H1 (cell line): ENCODE results near the gene AHSG. TPM values are rescaled to one million over a fixed set of nuclear protein-coding genes. Genes with fewer than 3 reads are reported as not detected.

Experiments
- CTCF ChIA-PET: fragments of 300-600 bp; sonication (Branson Sonifier 250); formaldehyde crosslinking; loops from one replicate; lab custom pipeline; 2021; ENCODE audit not compliant: partially characterized antibody; lab: Charles Lee
- POLR2A ChIA-PET: fragments of 300-600 bp; sonication (Branson Sonifier 250); formaldehyde crosslinking; loops from one replicate; lab custom pipeline; 2021; ENCODE audit warnings: inconsistent platforms; ENCODE audit not compliant: partially characterized antibody; lab: Charles Lee
- DNase-seq, 2 experiments: peaks; one replicate each; pipeline versions ENCODE4 v3.0.0 to v3.0.0-alpha.2; 2010 to 2022; ENCODE audit warnings: low spot score in 2 of 2, low read depth in 1 of 2, mixed read lengths in 1 of 2
- FAIRE-seq: peaks from 2 replicates; lab custom pipeline; 2011; peaks lifted over from hg19 to GRCh38; lab: Jason Lieb, UNC
- H2AFZ ChIP-seq: 2 replicates; pipeline ENCODE4 v1.8.1; 2012; ENCODE audit warnings: low read length, inconsistent platforms
- H2AK5ac ChIP-seq: 2 replicates; pipeline ENCODE4 v1.6.1; 2013; ENCODE audit warnings: low read depth, low read length
- H2BK120ac ChIP-seq: replicated peaks from 2 replicates; pipeline ENCODE3; 2013; ENCODE audit warnings: low read depth, low read length, inconsistent platforms
- H2BK12ac ChIP-seq: 2 replicates; pipeline ENCODE4 v1.6.1; 2013; ENCODE audit warnings: low read depth, low read length
- H2BK15ac ChIP-seq: 2 replicates; pipeline ENCODE4 v1.6.1; 2013; ENCODE audit warnings: low read length
- H2BK20ac ChIP-seq: 2 replicates; pipeline ENCODE4 v1.6.1; 2013; ENCODE audit warnings: low read length
- H2BK5ac ChIP-seq: 2 replicates; pipeline ENCODE4 v1.6.1; 2013; ENCODE audit warnings: low read depth, low read length
- H3K14ac ChIP-seq: 2 replicates; pipeline ENCODE4 v1.6.1; 2013; ENCODE audit warnings: inconsistent platforms; ENCODE audit not compliant: insufficient read length
- H3K18ac ChIP-seq: 2 replicates; pipeline ENCODE4 v1.6.1; 2013; ENCODE audit warnings: low read length; ENCODE audit errors: extremely low read depth
- H3K23ac ChIP-seq: 2 replicates; pipeline ENCODE4 v1.6.1; 2013; ENCODE audit warnings: inconsistent platforms; ENCODE audit not compliant: insufficient read length
- H3K23me2 ChIP-seq: 2 replicates; pipeline ENCODE4 v1.6.1; 2013; ENCODE audit warnings: low read depth, low read length
- H3K27ac ChIP-seq: 2 replicates; pipeline ENCODE4 v1.6.1; 2011; ENCODE audit warnings: low read depth, low read length, inconsistent platforms
- H3K27me3 ChIP-seq, 4 experiments: replicated peaks in 1 of 4; 1 replicate in 1 of 4; 2 replicates in 3 of 4; pipeline versions ENCODE4 v1.6.1 to v1.8.1; 2011 to 2013; ENCODE audit warnings: low read length in 3 of 4, mild to moderate bottlenecking in 3 of 4, inconsistent platforms in 2 of 4, mixed read lengths in 2 of 4, moderate library complexity in 1 of 4; ENCODE audit not compliant: control insufficient read depth in 3 of 4, insufficient read depth in 3 of 4; ENCODE audit errors: extremely low read depth in 1 of 4
- H3K36me3 ChIP-seq, 4 experiments: 2 replicates each; pipeline versions ENCODE4 v1.6.1 to v1.8.1; 2011 to 2013; ENCODE audit warnings: mild to moderate bottlenecking in 4 of 4, low read length in 3 of 4, moderate library complexity in 2 of 4, control low read depth in 1 of 4, inconsistent platforms in 1 of 4; ENCODE audit not compliant: insufficient read depth in 4 of 4, control insufficient read depth in 2 of 4
- H3K4ac ChIP-seq: replicated peaks from 2 replicates; pipeline ENCODE3; 2013; ENCODE audit warnings: low read length, low read depth, mixed read lengths, inconsistent platforms; ENCODE audit not compliant: insufficient read length
- H3K4me1 ChIP-seq, 4 experiments: replicated peaks in 1 of 4; 1 replicate in 1 of 4; 2 replicates in 3 of 4; pipeline versions ENCODE4 v1.6.1 to v1.8.1; 2011 to 2013; ENCODE audit warnings: low read length in 3 of 4, inconsistent platforms in 2 of 4, mixed read lengths in 1 of 4; ENCODE audit not compliant: insufficient read depth in 4 of 4, control insufficient read depth in 3 of 4
- H3K4me2 ChIP-seq, 2 experiments: 2 replicates each; pipeline versions ENCODE4 v1.6.1 to v1.8.1; 2011 to 2013; ENCODE audit warnings: low read depth in 2 of 2, low read length in 2 of 2, control low read depth in 1 of 2, inconsistent platforms in 1 of 2, mild to moderate bottlenecking in 1 of 2; ENCODE audit not compliant: insufficient read depth in 1 of 2
- H3K4me3 ChIP-seq, 4 experiments: fragments of 200-600, 300-600 bp in 1 of 4; sonication (generic), shearing (Covaris generic), sonication (Bioruptor Twin) in 1 of 4; 2 replicates each; pipeline versions ENCODE4 v1.5.1 to v1.8.1; 2011 to 2016; ENCODE audit warnings: low read length in 4 of 4, low read depth in 3 of 4, control low read depth in 2 of 4, inconsistent platforms in 2 of 4, mild to moderate bottlenecking in 2 of 4, mixed read lengths in 1 of 4, moderate library complexity in 1 of 4; ENCODE audit not compliant: insufficient read depth in 2 of 4; ENCODE audit errors: extremely low read depth in 1 of 4
- H3K56ac ChIP-seq: replicated peaks from 2 replicates; pipeline ENCODE3; 2013; ENCODE audit warnings: low read depth, mild to moderate bottlenecking, mixed read lengths, low read length, inconsistent platforms; ENCODE audit not compliant: insufficient read length
- H3K79me1 ChIP-seq: 2 replicates; pipeline ENCODE4 v1.6.1; 2013; ENCODE audit warnings: low read depth, low read length, control low read depth
- H3K79me2 ChIP-seq, 2 experiments: 2 replicates each; pipeline versions ENCODE4 v1.6.1 to v1.8.1; 2012 to 2013; ENCODE audit warnings: low read length in 2 of 2, mild to moderate bottlenecking in 2 of 2, inconsistent platforms in 1 of 2; ENCODE audit not compliant: insufficient read depth in 2 of 2, control insufficient read depth in 1 of 2
- H3K9ac ChIP-seq, 4 experiments: replicated peaks in 1 of 4; 1 replicate in 1 of 4; 2 replicates in 3 of 4; pipeline versions ENCODE4 v1.6.1 to v1.8.1; 2011 to 2013; ENCODE audit warnings: low read depth in 3 of 4, low read length in 3 of 4, control low read depth in 2 of 4, mild to moderate bottlenecking in 2 of 4, moderate library complexity in 2 of 4, inconsistent platforms in 1 of 4; ENCODE audit errors: extremely low read depth in 1 of 4
- H3K9me3 ChIP-seq, 2 experiments: 2 replicates each; pipeline versions ENCODE4 v1.6.1 to v1.8.1; 2012 to 2013; ENCODE audit warnings: mild to moderate bottlenecking in 2 of 2, moderate library complexity in 2 of 2, control low read depth in 1 of 2, inconsistent platforms in 1 of 2, low read depth in 1 of 2, low read length in 1 of 2, mixed read lengths in 1 of 2; ENCODE audit not compliant: insufficient read depth in 2 of 2
- H4K20me1 ChIP-seq, 2 experiments: replicated peaks in 1 of 2; 2 replicates each; pipeline versions ENCODE3 to v1.8.1; 2011 to 2013; ENCODE audit warnings: inconsistent platforms in 2 of 2, low read length in 2 of 2, mild to moderate bottlenecking in 1 of 2; ENCODE audit not compliant: insufficient read depth in 2 of 2, control insufficient read depth in 1 of 2
- H4K5ac ChIP-seq: 2 replicates; pipeline ENCODE4 v1.6.1; 2013; ENCODE audit warnings: low read length, low read depth, mixed read lengths, inconsistent platforms; ENCODE audit not compliant: insufficient read length
- H4K8ac ChIP-seq: 2 replicates; pipeline ENCODE4 v1.8.0; 2013; ENCODE audit warnings: mild to moderate bottlenecking, moderate library complexity, low read length, inconsistent platforms; ENCODE audit not compliant: insufficient read depth; ENCODE audit errors: extremely low read depth
- H4K91ac ChIP-seq: replicated peaks from 2 replicates; pipeline ENCODE3; 2013; ENCODE audit warnings: low read length, mixed read lengths, inconsistent platforms; ENCODE audit not compliant: insufficient read length
- CHD2 ChIP-seq: IDR thresholded peaks from 2 replicates; pipeline ENCODE4 v1.6.1; 2012; ENCODE audit warnings: low read length, improper control_type of control experiment
- EZH2 ChIP-seq: fragments of 200-600 bp; sonication (generic); IDR thresholded peaks from 2 replicates; pipeline ENCODE4 v1.7.1; 2012; ENCODE audit warnings: low read depth, mild to moderate bottlenecking, moderate library complexity, low read length, inconsistent platforms; ENCODE audit not compliant: severe bottlenecking
- SAP30 ChIP-seq: fragments of 300-600 bp; sonication (generic); IDR thresholded peaks from 2 replicates; pipeline ENCODE4 v1.7.1; 2012; ENCODE audit warnings: low read length, moderate library complexity, mild to moderate bottlenecking, inconsistent platforms; ENCODE audit not compliant: insufficient read depth, insufficient replicate concordance
- SP2 ChIP-seq: IDR thresholded peaks from 2 replicates; pipeline ENCODE4 v1.6.1; 2012; ENCODE audit warnings: mild to moderate bottlenecking, low read length, inconsistent platforms
- TCF12 ChIP-seq: IDR thresholded peaks from 2 replicates; pipeline ENCODE4 v1.6.1; 2011; ENCODE audit warnings: low read depth, mild to moderate bottlenecking, low read length
- WGBS, 2 experiments: shearing (Covaris generic) in 1 of 2; methylation state at CpG; one replicate each; pipeline versions ENCODE4 v1.1.6 to v1.1.7; 2013 to 2015; ENCODE audit warnings: low lambda C conversion rate in 2 of 2, mixed read lengths in 2 of 2, inconsistent platforms in 1 of 2, low coverage in 1 of 2, missing lambda C conversion rate in 1 of 2; ENCODE audit not compliant: insufficient replicate concordance in 2 of 2, insufficient coverage in 1 of 2, insufficient read length in 1 of 2; ENCODE audit errors: extremely low coverage in 1 of 2, missing lambda C conversion rate in 1 of 2; 5-methylcytosine and 5-hydroxymethylcytosine counted together
- polyA plus RNA-seq, 7 experiments: library from polyadenylated mRNA; depleted of rRNA in 3 of 7; stranded (reverse) in 5 of 7; unstranded in 2 of 7; fragments of >200 nt in 5 of 7; fragments of 200-250 nt in 2 of 7; gene quantifications; 1 replicate in 5 of 7; 2 replicates in 1 of 7; 4 replicates in 1 of 7; pipeline versions ENCODE4 v1.2.1 to v1.2.3, GENCODE V29; 2011 to 2013; ENCODE audit warnings: missing spikeins in 2 of 7, mixed read lengths in 2 of 7
- total RNA-seq: library from RNA; stranded (reverse); fragmentation: NEBNext Ultra II Directional; extraction: Animal tissue kit (Norgen Biotek cat#: 25700); gene quantifications from 2 replicates; pipeline ENCODE4 v1.2.1, GENCODE V29; 2021

AHSG gene
- total and polyA plus RNA-seq, 2 of the 8 experiments (the other 6 are each of a cell fraction or from before 2014, with no cell fraction given) = 0.68 to 0.78 TPM

DNA sequence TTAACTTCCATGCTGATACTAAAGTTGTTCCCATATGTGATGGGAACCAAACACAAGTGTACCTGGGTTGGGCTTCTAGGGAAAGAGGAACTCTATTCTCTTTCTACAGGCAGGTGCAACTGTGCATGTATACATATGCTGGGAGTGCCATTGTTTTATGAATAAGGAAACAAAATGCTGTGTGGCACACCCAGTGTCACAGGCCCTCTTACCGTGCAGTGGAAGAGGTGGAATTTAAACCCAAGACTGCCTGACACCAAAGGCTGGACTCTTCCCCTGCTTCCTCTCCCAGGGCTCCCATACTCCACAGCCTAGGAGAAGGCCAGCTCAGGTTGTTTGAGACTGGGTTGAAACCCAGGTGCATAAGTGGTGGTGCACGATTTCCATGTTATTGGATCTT, 25.4 kb downstream of the AHSG start:
- H3K4me3 ChIP-seq = no peak overlapping the region
- FAIRE-seq = no peak
- CTCF ChIA-PET = interaction anchor here (0.6 to 3.9 kb wide), 2 partner anchors 17 to 23 kb away, joined by 3 to 35 read pairs; partner anchors contain the start of gene AHSG

More for the DNA sequence above, 25.4 kb downstream of the AHSG start:
- POLR2A ChIA-PET = interaction anchor here (1.0 kb wide), 1 partner anchor 84 kb away, joined by 3 read pairs; no protein-coding TSS in a partner anchor
- no peak overlapping the region for H4K91ac ChIP-seq
- H3K9ac ChIP-seq = no peak overlapping the region
- H3K56ac ChIP-seq = no peak overlapping the region
- H4K5ac ChIP-seq = no peak overlapping the region
- no peak overlapping the region for H3K4me2 ChIP-seq
- H3K4me1 ChIP-seq = peaks cover 1 to 7% (median 6%) of the 10 kb centered on the region in 4 experiments; a peak in 5 of 7 replicates
- no peak for DNase-seq
- TF ChIP-seq CHD2 (no peak), EZH2 (no peak), SP2 (no peak), TCF12 (no peak), SAP30 (no peak)
- H2BK12ac ChIP-seq = no peak overlapping the region
- H3K9me3 ChIP-seq = no peaks in the 10 kb centered on the region
- no peak overlapping the region for H2BK5ac ChIP-seq
- H2AFZ ChIP-seq = no peak overlapping the region
- no peak overlapping the region for H4K8ac ChIP-seq
- H3K79me1 ChIP-seq = no peaks in the 10 kb centered on the region
- no peak overlapping the region for H2BK20ac ChIP-seq
- H3K27ac ChIP-seq = no peak overlapping the region
- H3K14ac ChIP-seq = no peak overlapping the region
- WGBS, 2 experiments = 100% methylated on average over 2 of the region's 2 CpGs; no CpG with 5 or more reads in 1 of the 2 experiments
- H3K27me3 ChIP-seq = no peaks in the 10 kb centered on the region
- no peak overlapping the region for H2AK5ac ChIP-seq
- H2BK15ac ChIP-seq = no peak overlapping the region
- no peak overlapping the region for H3K23ac ChIP-seq
- no peaks in the 10 kb centered on the region for H3K36me3 ChIP-seq
- H3K18ac ChIP-seq = no peak overlapping the region
- no peaks in the 10 kb centered on the region for H4K20me1 ChIP-seq
- H3K4ac ChIP-seq = no peak overlapping the region
- H3K79me2 ChIP-seq = no peaks in the 10 kb centered on the region
- H3K23me2 ChIP-seq = no peaks in the 10 kb centered on the region
- no peak overlapping the region for H2BK120ac ChIP-seq
